GM13977 (cell line): Measurements from ENCODE around the gene CFAP46.

Experiments used
- DNase-seq: peaks from one replicate; pipeline ENCODE4 v3.0.0; 2012; ENCODE audit warnings: low spot score
- CTCF ChIP-seq: IDR thresholded peaks from 2 replicates; pipeline ENCODE4 v1.5.1; 2012; ENCODE audit warnings: mild to moderate bottlenecking, control low read depth; ENCODE audit not compliant: insufficient read depth; ENCODE audit errors: extremely low read depth, missing control alignments
- in situ Hi-C: fragments of 300-500 bp; cut with MboI; formaldehyde crosslinking; loops from one replicate; pipeline ENCODE4 v1.12.0; 2022; ENCODE audit warnings: low sequenced_read_pairs, low pct_unique_long_range_greater_than_20kb, mixed read lengths, inconsistent platforms; ENCODE audit not compliant: unreplicated experiment

CFAP46 gene

GRCh38 chr10:132922872-132923271, 19.5 kb downstream of the CFAP46 start:
- TF ChIP-seq CTCF: no peak
- no peak for DNase-seq
- in situ Hi-C loops: no loop called here

GRCh38 chr10:132921818-132922807, 20.3 kb downstream of the CFAP46 start:
- no peak for TF ChIP-seq CTCF
- no peak for DNase-seq
- in situ Hi-C loops: no loop called here

DNA sequence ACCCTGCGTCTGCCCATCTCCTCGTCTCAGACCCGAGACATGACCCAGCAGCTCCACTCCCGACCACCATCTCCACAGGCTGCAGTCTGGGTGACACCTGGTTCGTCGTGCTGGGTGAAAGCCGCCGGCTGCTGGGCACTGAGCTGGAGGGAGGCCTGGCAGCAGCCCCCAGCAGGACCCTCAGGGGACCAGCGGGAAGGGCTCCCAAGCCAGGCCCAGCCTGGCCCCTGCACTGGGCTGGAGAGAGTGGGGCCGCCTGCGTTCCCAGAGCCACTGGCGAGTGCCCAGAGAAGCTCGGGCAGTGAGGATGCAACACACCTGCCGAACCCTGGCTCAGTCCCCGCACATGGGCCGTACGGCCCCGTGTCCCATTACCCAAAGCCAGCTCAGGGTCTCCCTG, 21.3 kb downstream of the CFAP46 start:
- no peak for DNase-seq
- TF ChIP-seq CTCF: no peak
- in situ Hi-C loops: no loop called here

DNA sequence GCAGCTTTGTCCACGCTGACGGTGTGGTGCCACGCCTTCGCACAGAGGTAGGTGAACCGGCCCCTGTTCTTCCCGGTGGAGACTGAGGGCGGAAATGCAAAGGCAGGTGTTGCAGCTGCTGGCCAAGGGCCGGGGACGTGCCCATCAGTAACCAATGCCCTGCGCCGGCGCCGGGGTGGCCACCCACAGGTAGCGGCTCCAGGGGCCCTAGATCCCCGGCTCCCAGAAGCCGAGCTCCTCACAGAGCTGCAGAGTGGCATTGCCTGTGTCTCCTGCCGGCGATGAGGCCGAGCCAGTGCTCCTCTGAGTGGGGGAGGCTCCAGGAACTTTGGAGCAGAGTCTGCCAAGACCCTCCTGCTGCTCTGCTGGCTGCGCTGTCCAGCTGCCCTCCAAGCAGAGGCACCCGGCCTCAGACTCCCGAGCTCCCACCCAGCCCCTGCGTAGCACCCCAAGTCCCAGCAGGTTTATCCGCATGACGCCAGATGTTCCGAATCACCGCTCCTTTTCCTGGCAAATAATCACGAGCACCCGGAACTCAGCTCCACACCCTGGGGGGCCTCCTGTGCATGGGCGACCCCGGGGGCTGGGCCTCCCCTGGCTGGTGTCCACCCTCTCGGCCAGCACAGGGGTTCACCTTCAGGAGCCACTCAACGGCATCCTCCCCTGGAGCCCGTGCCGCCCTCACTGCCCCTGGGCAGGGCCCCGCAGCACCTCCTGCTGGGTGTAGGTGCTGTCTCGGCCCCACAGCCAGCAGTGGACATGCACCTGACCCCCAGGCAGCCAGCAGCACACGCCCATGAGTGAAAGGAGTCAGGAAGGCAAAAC, 22.1 kb downstream of the CFAP46 start:
- no peak for TF ChIP-seq CTCF
- no peak for DNase-seq
- in situ Hi-C loops: no loop called here

- in situ Hi-C loops: no loop called here
- no peak for DNase-seq
- no peak for TF ChIP-seq CTCF
Measured at GRCh38 chr10:132919374-132920100, 22.8 kb downstream of the CFAP46 start.
